ENCODE data around the gene LRRFIP2. TPM values are rescaled to one million over a fixed set of nuclear protein-coding genes. Genes with fewer than 3 reads are reported as not detected.

Gene LRRFIP2
- total and polyA plus RNA-seq, 2 of the 4 experiments (the other 2 are of a cell fraction): 20.6 to 31.0 TPM

DNA sequence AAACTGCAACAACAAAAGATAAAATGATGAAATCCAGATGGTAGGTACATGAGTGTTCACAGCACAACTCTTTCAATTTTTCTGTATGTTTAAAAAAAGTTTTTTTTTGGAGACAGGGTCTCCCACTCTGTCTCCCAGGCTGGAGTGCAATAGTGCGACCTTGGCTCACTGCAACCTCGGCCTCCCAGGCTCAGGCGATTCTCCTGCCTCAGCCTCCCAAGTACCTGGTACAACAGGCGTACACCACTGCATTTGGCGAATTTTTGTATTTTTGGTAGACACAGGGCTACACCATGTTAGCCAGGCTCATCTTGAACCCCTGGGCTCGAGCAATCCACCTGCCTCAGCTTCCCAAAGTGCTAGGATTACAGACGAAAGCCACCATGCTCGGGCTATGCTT is 18.6 kb downstream of the LRRFIP2 start:
- Histone ChIP-seq H2AK5ac (ENCODE audit: low read depth, low read length) (no peak overlapping the region), H3K4me1 (ENCODE audit: control insufficient read depth, insufficient read depth, low read length) (peaks cover 2% of the 10 kb centered on the region), H3K9me1 (ENCODE audit: insufficient read depth, low read length) (peaks cover 4% of the 10 kb centered on the region; the same call in 1 of the 2 replicates), H3K27me3 (ENCODE audit: control insufficient read depth, insufficient read depth, low read length) (no peaks in the 10 kb centered on the region), H2BK5ac (ENCODE audit: low read depth, low read length, poor library complexity, severe bottlenecking) (no peak overlapping the region), H4K91ac (ENCODE audit: insufficient read depth, low read depth, low read length) (no peak overlapping the region), H3K56ac (ENCODE audit: extremely low read depth, insufficient read depth, low read length) (no peak overlapping the region), H3K4ac (ENCODE audit: low read depth, low read length) (no peak overlapping the region), H3K9ac (ENCODE audit: low read depth, low read length) (no peak overlapping the region), H4K20me1 (ENCODE audit: insufficient read depth, low read length) (peaks cover 5% of the 10 kb centered on the region; the same call in 1 of the 2 replicates), H4K5ac (ENCODE audit: low read depth, low read length) (no peak overlapping the region), H2AFZ (replicated peaks; ENCODE audit: low read length, poor library complexity) (no peak overlapping the region), H2BK20ac (ENCODE audit: low read depth, low read length) (no peak overlapping the region), H3K79me1 (ENCODE audit: low read depth in 1 of 2, low read length in 2 of 2) (peaks cover 20 to 53% of the 10 kb centered on the region in 2 experiments), H3K4me2 (ENCODE audit: low read depth, low read length) (no peak overlapping the region), H2BK120ac (ENCODE audit: low read depth, low read length) (no peak overlapping the region), H3K27ac (ENCODE audit: insufficient read depth, low read length) (no peak overlapping the region; the same call in 1 of the 2 replicates), H2BK15ac (ENCODE audit: low read depth, low read length) (no peak overlapping the region), H3K4me3 (ENCODE audit: insufficient read depth, low read depth, low read length) (no peak overlapping the region), H3K18ac (ENCODE audit: low read depth, low read length) (no peak overlapping the region), H3K14ac (replicated peaks; ENCODE audit: low read depth, low read length) (no peak overlapping the region), H3K36me3 (ENCODE audit: control insufficient read depth, insufficient read depth, low read length) (peaks cover 9% of the 10 kb centered on the region), H4K8ac (ENCODE audit: low read depth in 2 of 2, low read length in 2 of 2) (no peak overlapping the region), H3K9me3 (ENCODE audit: control insufficient read depth, insufficient read depth, low read length) (no peaks in the 10 kb centered on the region), H2AK9ac (replicated peaks; ENCODE audit: low read depth, low read length, poor library complexity) (no peak overlapping the region), H3K23ac (ENCODE audit: low read depth, low read length) (no peak overlapping the region)
- TF ChIP-seq MAFK (IDR thresholded peaks at IDR 0.05; ENCODE audit: low read depth, low read length): no peak
- TF ChIP-seq MAZ (IDR thresholded peaks at IDR 0.05; ENCODE audit: borderline replicate concordance, low read depth, low read length): no peak
- no peak for TF ChIP-seq CHD1 (IDR thresholded peaks at IDR 0.05; ENCODE audit: low read depth, low read length)
- TF ChIP-seq SMC3 (IDR thresholded peaks at IDR 0.05; ENCODE audit: low read depth, low read length): no peak
- no peak for TF ChIP-seq BHLHE40 (IDR thresholded peaks at IDR 0.05; ENCODE audit: low read depth, low read length)
- no peak for TF ChIP-seq FOS (IDR thresholded peaks at IDR 0.05; ENCODE audit: low read depth, low read length)
- TF ChIP-seq, protein P1, sequence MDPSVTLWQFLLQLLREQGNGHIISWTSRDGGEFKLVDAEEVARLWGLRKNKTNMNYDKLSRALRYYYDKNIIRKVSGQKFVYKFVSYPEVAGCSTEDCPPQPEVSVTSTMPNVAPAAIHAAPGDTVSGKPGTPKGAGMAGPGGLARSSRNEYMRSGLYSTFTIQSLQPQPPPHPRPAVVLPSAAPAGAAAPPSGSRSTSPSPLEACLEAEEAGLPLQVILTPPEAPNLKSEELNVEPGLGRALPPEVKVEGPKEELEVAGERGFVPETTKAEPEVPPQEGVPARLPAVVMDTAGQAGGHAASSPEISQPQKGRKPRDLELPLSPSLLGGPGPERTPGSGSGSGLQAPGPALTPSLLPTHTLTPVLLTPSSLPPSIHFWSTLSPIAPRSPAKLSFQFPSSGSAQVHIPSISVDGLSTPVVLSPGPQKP (IDR thresholded peaks at IDR 0.05; ENCODE audit: borderline replicate concordance, low read depth, low read length): no peak
- TF ChIP-seq RFX5 (IDR thresholded peaks at IDR 0.05; ENCODE audit: low read depth, low read length): no peak
- no peak for TF ChIP-seq RAD21 (IDR thresholded peaks at IDR 0.05; ENCODE audit: low read length)
- TF ChIP-seq, protein P2, sequence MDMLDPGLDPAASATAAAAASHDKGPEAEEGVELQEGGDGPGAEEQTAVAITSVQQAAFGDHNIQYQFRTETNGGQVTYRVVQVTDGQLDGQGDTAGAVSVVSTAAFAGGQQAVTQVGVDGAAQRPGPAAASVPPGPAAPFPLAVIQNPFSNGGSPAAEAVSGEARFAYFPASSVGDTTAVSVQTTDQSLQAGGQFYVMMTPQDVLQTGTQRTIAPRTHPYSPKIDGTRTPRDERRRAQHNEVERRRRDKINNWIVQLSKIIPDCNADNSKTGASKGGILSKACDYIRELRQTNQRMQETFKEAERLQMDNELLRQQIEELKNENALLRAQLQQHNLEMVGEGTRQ (IDR thresholded peaks at IDR 0.05; ENCODE audit: low read depth, low read length): no peak
- TF ChIP-seq POLR2A (IDR thresholded peaks at IDR 0.05; ENCODE audit: low read depth, low read length): no peak
- no peak for TF ChIP-seq CEBPB (IDR thresholded peaks at IDR 0.05; ENCODE audit: low read depth, low read length)
- no peak for TF ChIP-seq RCOR1 (IDR thresholded peaks at IDR 0.05; ENCODE audit: insufficient replicate concordance, low read length)
- TF ChIP-seq, protein P3, sequence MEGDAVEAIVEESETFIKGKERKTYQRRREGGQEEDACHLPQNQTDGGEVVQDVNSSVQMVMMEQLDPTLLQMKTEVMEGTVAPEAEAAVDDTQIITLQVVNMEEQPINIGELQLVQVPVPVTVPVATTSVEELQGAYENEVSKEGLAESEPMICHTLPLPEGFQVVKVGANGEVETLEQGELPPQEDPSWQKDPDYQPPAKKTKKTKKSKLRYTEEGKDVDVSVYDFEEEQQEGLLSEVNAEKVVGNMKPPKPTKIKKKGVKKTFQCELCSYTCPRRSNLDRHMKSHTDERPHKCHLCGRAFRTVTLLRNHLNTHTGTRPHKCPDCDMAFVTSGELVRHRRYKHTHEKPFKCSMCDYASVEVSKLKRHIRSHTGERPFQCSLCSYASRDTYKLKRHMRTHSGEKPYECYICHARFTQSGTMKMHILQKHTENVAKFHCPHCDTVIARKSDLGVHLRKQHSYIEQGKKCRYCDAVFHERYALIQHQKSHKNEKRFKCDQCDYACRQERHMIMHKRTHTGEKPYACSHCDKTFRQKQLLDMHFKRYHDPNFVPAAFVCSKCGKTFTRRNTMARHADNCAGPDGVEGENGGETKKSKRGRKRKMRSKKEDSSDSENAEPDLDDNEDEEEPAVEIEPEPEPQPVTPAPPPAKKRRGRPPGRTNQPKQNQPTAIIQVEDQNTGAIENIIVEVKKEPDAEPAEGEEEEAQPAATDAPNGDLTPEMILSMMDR (conservative IDR thresholded peaks at IDR 0.05; ENCODE audit: low read depth, low read length): no peak
- TF ChIP-seq NFE2L2 (IDR thresholded peaks at IDR 0.05; ENCODE audit: low read depth, low read length): no peak
- TF ChIP-seq MXI1 (IDR thresholded peaks at IDR 0.05; ENCODE audit: borderline replicate concordance, low read depth, low read length): no peak
- no TSS peak for BruUV-seq (replicated peaks)
- in situ Hi-C loops (cut with MboI; ENCODE audit: low sequenced_read_pairs) (no loop called here), intact Hi-C loops (cut with micrococcal nuclease) (no loop called here), dilution Hi-C loops (cut with HindIII; ENCODE audit: low sequenced_read_pairs, unreplicated experiment) (no loop called here)
- WGBS, 2 experiments (ENCODE audit: extremely low coverage in 2 of 2, insufficient read length in 1 of 2): 97% methylated on average over 6 of the region's 8 CpGs; no CpG with 5 or more reads in 1 of the 2 experiments
- ChIA-PET CTCF (no interaction called here), POLR2A (ENCODE audit: unreplicated experiment) (no interaction called here)
- ATAC-seq (ENCODE audit: low read depth): no peak
- no peak for DNase-seq

All from IMR-90 (cell line).